HepG2 (cell line): ENCODE measurements around the gene PARP3. TPM values are rescaled to one million over a fixed set of nuclear protein-coding genes. Genes with fewer than 3 reads are reported as not detected.

Source experiments
- ARHGAP35 ChIP-seq: sonication (generic); formaldehyde crosslinking; IDR thresholded peaks from 2 replicates; pipeline ENCODE4 v1.9.0; 2022; ENCODE audit warnings: mild to moderate bottlenecking, inconsistent platforms, moderate library complexity, missing genetic modification reagents, borderline replicate concordance
- ATF7-NPFF ChIP-seq: sonication (generic); formaldehyde crosslinking; IDR thresholded peaks from 2 replicates; pipeline ENCODE4 v1.8.1; 2023; ENCODE audit warnings: mild to moderate bottlenecking, low read depth, missing genetic modification reagents, moderate library complexity
- ATRX ChIP-seq: sonication (generic); formaldehyde crosslinking; IDR thresholded peaks from 2 replicates; pipeline ENCODE4 v1.4.0; 2020; ENCODE audit warnings: missing genetic modification reagents, borderline replicate concordance
- CAMTA2 ChIP-seq: sonication (generic); formaldehyde crosslinking; IDR thresholded peaks from 2 replicates; pipeline ENCODE4 v1.4.0; 2020; ENCODE audit warnings: mild to moderate bottlenecking, missing genetic modification reagents, borderline replicate concordance
- DMAP1 ChIP-seq: IDR thresholded peaks from 2 replicates; pipeline ENCODE4 v1.6.1; 2016
- GPN1 ChIP-seq: sonication (generic); formaldehyde crosslinking; IDR thresholded peaks from 2 replicates; pipeline ENCODE4 v1.5.1; 2020; ENCODE audit warnings: missing genetic modification reagents, borderline replicate concordance
- HMG20A ChIP-seq: IDR thresholded peaks from 2 replicates; pipeline ENCODE4 v1.6.1; 2016; ENCODE audit warnings: borderline replicate concordance
- HMGA1 ChIP-seq: sonication (generic); formaldehyde crosslinking; conservative IDR thresholded peaks from 2 replicates; pipeline ENCODE4 v1.4.0; 2020; ENCODE audit warnings: missing genetic modification reagents
- MYC ChIP-seq: sonication (generic); formaldehyde crosslinking; IDR thresholded peaks from 2 replicates; pipeline ENCODE4 v1.9.0; 2021; ENCODE audit warnings: missing genetic modification reagents, borderline replicate concordance
- PPARG ChIP-seq: conservative IDR thresholded peaks from 2 replicates; pipeline ENCODE4 v1.6.1; 2016; ENCODE audit warnings: missing biosample characterization, missing genetic modification reagents
- SETDB1 ChIP-seq: sonication (generic); formaldehyde crosslinking; IDR thresholded peaks from 2 replicates; pipeline ENCODE4 v1.5.1; 2020; ENCODE audit warnings: missing genetic modification reagents, mild to moderate bottlenecking, borderline replicate concordance
- SMARCE1 ChIP-seq: fragments of 450-650 bp; IDR thresholded peaks from 2 replicates; pipeline ENCODE4 v1.6.1; 2017; ENCODE audit warnings: borderline replicate concordance
- TCF7 ChIP-seq: sonication (generic); IDR thresholded peaks from 2 replicates; pipeline ENCODE4 v1.6.1; 2016; ENCODE audit warnings: antibody characterized with exemption, low read depth
- ZFP62 ChIP-seq: sonication (generic); formaldehyde crosslinking; IDR thresholded peaks from 2 replicates; pipeline ENCODE4 v1.4.0; 2020; ENCODE audit warnings: missing genetic modification reagents
- ZMYM2 ChIP-seq: sonication (generic); formaldehyde crosslinking; IDR thresholded peaks from 2 replicates; pipeline ENCODE4 v1.8.0; 2022; ENCODE audit warnings: mild to moderate bottlenecking, missing genetic modification reagents
- ZNF441 ChIP-seq: sonication (generic); formaldehyde crosslinking; IDR thresholded peaks from 2 replicates; pipeline ENCODE4 v1.7.0; 2021; ENCODE audit warnings: missing genetic modification reagents, borderline replicate concordance
- ZNF564 ChIP-seq: sonication (generic); formaldehyde crosslinking; IDR thresholded peaks from 2 replicates; pipeline ENCODE4 v1.8.1; 2023; ENCODE audit warnings: mild to moderate bottlenecking, missing genetic modification reagents
- ZNF615 ChIP-seq: sonication (generic); formaldehyde crosslinking; IDR thresholded peaks from 2 replicates; pipeline ENCODE4 v1.5.0; 2020; ENCODE audit warnings: mild to moderate bottlenecking, missing genetic modification reagents, borderline replicate concordance
- ZNF780A ChIP-seq: sonication (generic); formaldehyde crosslinking; IDR thresholded peaks from 2 replicates; pipeline ENCODE4 v1.8.0; 2022; ENCODE audit warnings: mild to moderate bottlenecking, missing genetic modification reagents, moderate library complexity
- polyA plus RNA-seq, 8 experiments: library from polyadenylated mRNA; depleted of rRNA in 3 of 8; stranded (reverse) in 7 of 8; unstranded in 1 of 8; fragments of >200 nt; fragmentation: Illumina TruSeq in 4 of 8; extraction: Trizol in 4 of 8; gene quantifications; 2 replicates each; pipeline versions ENCODE4 v1.2.1 to v1.2.3, GENCODE V29; 2011 to 2016; ENCODE audit warnings: low read depth in 4 of 8, missing spikeins in 1 of 8, mixed read lengths in 1 of 8; ENCODE audit not compliant: insufficient read depth in 1 of 8
- total RNA-seq, 5 experiments: library from RNA; depleted of rRNA; stranded (reverse); fragments of >200 nt; fragmentation: Illumina TruSeq; extraction: Trizol; gene quantifications; 2 replicates each; pipeline ENCODE4 v1.2.3, GENCODE V29; 2016; ENCODE audit warnings: low read depth in 1 of 5
- TF ChIP-seq, protein P1 (sequence below): sonication (generic); formaldehyde crosslinking; IDR thresholded peaks from 2 replicates; pipeline ENCODE4 v1.8.0; 2022; ENCODE audit warnings: mild to moderate bottlenecking, missing genetic modification reagents, moderate library complexity
- TF ChIP-seq, protein P2 (sequence below): sonication (generic); formaldehyde crosslinking; IDR thresholded peaks from 2 replicates; pipeline ENCODE4 v1.8.1; 2023; ENCODE audit warnings: mild to moderate bottlenecking, inconsistent platforms, moderate library complexity, missing genetic modification reagents, borderline replicate concordance
- TF ChIP-seq, protein P3 (sequence below): sonication (generic); formaldehyde crosslinking; IDR thresholded peaks from 2 replicates; pipeline ENCODE4 v1.4.0; 2020; ENCODE audit warnings: missing genetic modification reagents, borderline replicate concordance
- TF ChIP-seq, protein P4 (sequence below): sonication (generic); formaldehyde crosslinking; IDR thresholded peaks from 2 replicates; pipeline ENCODE4 v1.9.0; 2021; ENCODE audit warnings: missing genetic modification reagents, mild to moderate bottlenecking, borderline replicate concordance

PARP3 gene
- total and polyA plus RNA-seq, 2 of the 13 experiments (the other 11 are each of a cell fraction or from before 2014, with no cell fraction given), result 11.2 to 21.5 TPM

DNA sequence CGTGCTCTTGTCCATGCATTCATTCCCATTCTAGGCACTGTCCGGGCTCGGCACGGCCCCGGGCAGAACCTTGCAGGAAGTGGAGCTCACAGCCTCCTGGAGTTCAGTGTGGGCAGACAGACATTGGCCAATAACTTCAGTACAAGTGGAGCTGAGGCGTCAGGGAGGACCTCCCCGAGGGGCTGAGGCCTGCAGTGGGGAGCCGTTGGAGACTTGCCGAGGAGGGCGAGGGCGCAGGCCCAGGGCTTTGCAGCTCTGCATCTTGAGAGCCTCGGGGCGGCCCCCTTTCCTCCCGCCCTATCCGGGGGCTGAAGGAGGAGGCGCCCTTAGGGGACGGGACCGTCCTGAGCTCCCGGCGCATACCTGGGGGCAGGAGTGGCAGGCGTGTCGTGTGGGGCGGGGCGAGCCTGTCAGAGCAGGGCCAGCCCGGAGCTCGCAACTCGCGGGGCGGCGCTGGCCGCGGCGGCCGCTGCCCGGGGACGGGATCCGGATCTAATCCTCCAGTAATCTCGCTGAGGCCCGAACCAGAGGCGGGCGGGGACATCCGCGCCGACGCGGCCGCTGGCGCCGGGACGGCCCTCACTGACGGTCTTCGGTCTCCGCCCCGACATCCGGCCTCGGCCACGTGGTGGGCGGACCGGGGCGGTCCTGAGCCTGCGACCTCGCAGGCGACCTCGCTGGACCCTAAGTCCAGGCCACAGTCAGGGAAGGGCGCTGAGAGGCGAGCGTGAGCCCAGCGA lies 40.8 kb downstream of the PARP3 start, which contains the start of gene ACY1 (continued):
- TF ChIP-seq ZMYM2 (CRISPR knock-in tag), result peak; percentile 75; the same call in 1 of the 2 replicates
- peak; percentile 97 for TF ChIP-seq DMAP1 (CRISPR knock-in tag)
- TF ChIP-seq, protein P1, sequence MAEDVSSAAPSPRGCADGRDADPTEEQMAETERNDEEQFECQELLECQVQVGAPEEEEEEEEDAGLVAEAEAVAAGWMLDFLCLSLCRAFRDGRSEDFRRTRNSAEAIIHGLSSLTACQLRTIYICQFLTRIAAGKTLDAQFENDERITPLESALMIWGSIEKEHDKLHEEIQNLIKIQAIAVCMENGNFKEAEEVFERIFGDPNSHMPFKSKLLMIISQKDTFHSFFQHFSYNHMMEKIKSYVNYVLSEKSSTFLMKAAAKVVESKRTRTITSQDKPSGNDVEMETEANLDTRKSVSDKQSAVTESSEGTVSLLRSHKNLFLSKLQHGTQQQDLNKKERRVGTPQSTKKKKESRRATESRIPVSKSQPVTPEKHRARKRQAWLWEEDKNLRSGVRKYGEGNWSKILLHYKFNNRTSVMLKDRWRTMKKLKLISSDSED, result no peak
- TF ChIP-seq ATF7-NPFF (CRISPR knock-in tag), result peak; percentile 82
- TF ChIP-seq ARHGAP35 (CRISPR knock-in tag), result no peak; the same call in 1 of the 2 replicates
- no peak for TF ChIP-seq ZNF615
- TF ChIP-seq, protein P2, sequence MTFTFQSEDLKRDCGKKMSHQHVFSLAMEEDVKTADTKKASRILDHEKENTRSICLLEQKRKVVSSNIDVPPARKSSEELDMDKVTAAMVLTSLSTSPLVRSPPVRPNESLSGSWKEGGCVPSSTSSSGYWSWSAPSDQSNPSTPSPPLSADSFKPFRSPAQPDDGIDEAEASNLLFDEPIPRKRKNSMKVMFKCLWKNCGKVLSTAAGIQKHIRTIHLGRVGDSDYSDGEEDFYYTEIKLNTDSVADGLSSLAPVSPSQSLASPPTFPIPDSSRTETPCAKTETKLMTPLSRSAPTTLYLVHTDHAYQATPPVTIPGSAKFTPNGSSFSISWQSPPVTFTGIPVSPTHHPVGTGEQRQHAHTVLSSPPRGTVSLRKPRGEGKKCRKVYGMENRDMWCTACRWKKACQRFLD (CRISPR knock-in tag), result peak; percentile 70; the same call in 1 of the 2 replicates
- TF ChIP-seq ZNF780A (CRISPR knock-in tag), result no peak; the same call in 1 of the 2 replicates
- TF ChIP-seq, protein P3, sequence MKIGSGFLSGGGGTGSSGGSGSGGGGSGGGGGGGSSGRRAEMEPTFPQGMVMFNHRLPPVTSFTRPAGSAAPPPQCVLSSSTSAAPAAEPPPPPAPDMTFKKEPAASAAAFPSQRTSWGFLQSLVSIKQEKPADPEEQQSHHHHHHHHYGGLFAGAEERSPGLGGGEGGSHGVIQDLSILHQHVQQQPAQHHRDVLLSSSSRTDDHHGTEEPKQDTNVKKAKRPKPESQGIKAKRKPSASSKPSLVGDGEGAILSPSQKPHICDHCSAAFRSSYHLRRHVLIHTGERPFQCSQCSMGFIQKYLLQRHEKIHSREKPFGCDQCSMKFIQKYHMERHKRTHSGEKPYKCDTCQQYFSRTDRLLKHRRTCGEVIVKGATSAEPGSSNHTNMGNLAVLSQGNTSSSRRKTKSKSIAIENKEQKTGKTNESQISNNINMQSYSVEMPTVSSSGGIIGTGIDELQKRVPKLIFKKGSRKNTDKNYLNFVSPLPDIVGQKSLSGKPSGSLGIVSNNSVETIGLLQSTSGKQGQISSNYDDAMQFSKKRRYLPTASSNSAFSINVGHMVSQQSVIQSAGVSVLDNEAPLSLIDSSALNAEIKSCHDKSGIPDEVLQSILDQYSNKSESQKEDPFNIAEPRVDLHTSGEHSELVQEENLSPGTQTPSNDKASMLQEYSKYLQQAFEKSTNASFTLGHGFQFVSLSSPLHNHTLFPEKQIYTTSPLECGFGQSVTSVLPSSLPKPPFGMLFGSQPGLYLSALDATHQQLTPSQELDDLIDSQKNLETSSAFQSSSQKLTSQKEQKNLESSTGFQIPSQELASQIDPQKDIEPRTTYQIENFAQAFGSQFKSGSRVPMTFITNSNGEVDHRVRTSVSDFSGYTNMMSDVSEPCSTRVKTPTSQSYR (CRISPR knock-in tag), result peak; percentile 34; the same call in 1 of the 2 replicates
- TF ChIP-seq ATRX (CRISPR knock-in tag), result no peak
- 0 out of 2 replicates have a peak, but pooled peaks have one; percentile 46 for TF ChIP-seq PPARG (CRISPR knock-in tag)
- TF ChIP-seq TCF7, result no peak
- peak; percentile 85 for TF ChIP-seq ZNF564 (CRISPR knock-in tag)
- TF ChIP-seq MYC, result peak; percentile 99
- TF ChIP-seq, protein P4, sequence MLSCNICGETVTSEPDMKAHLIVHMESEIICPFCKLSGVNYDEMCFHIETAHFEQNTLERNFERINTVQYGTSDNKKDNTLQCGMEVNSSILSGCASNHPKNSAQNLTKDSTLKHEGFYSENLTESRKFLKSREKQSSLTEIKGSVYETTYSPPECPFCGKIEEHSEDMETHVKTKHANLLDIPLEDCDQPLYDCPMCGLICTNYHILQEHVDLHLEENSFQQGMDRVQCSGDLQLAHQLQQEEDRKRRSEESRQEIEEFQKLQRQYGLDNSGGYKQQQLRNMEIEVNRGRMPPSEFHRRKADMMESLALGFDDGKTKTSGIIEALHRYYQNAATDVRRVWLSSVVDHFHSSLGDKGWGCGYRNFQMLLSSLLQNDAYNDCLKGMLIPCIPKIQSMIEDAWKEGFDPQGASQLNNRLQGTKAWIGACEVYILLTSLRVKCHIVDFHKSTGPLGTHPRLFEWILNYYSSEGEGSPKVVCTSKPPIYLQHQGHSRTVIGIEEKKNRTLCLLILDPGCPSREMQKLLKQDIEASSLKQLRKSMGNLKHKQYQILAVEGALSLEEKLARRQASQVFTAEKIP, result no peak
- TF ChIP-seq SETDB1 (CRISPR knock-in tag), result no peak
- TF ChIP-seq GPN1, result no peak
- TF ChIP-seq HMG20A (CRISPR knock-in tag), result peak; percentile 58; the same call in 1 of the 2 replicates
- no peak for TF ChIP-seq ZFP62 (CRISPR knock-in tag)
- TF ChIP-seq ZNF441 (CRISPR knock-in tag), result peak; percentile 87; the same call in 1 of the 2 replicates
- TF ChIP-seq HMGA1 (CRISPR knock-in tag), result no peak
- no peak for TF ChIP-seq SMARCE1
- no peak; the same call in 1 of the 2 replicates for TF ChIP-seq CAMTA2 (CRISPR knock-in tag)
